ENCODE data around the gene HPCAL1.

Gene HPCAL1

DNA sequence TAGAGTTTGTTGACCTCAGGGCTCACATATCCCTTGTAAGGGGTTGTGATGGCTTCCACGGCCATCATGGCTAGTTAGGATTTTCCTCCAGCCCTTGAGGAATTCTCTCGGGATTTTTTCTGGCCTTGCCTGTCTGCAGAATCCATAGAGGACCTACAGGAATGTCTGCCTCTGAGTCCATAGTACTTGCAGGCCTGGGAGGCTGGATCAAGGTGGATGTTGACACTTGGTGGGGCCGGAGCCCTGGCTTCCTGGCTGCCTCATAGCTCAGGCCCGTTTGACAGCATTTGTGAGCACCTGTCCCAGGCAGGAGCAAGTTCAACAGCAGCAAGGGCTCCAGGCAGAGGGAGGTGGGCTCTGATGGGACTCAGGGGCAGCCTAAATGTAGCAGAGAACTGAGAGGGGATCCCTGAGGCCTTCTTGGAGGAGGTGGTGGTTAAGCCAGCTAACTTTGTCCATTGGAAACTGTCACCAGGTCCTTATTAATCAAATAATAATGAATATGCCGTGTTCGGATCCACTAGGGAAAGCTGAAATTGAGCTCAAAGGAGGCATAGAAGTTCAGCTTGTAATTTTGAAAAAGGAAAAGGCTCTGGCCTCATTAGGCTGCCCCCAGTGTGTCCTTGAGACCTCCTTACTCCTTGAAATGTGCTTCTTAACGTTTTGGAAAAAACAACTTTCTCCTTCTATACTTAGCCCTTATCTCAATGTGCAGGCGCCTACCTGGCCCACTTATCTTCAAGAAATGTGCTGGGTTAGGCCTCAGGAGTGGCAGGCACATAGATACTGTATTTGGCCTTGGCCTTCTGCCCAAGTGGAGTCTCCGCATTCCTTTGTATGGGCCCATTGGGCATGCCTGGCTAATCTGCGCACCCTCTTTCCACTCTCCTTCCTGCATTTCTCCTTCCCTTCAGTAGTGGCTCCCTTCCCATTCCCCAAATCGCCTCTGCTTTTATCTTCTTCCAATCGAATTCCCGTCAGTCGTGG, 66.9 kb downstream of the HPCAL1 start:
- Histone ChIP-seq H3K9me3 (ENCODE audit: control insufficient read depth, insufficient read depth, low read depth, low read length) (no peaks in the 10 kb centered on the region), H3K27me3 (ENCODE audit: control insufficient read depth, insufficient read depth, low read length) (no peaks in the 10 kb centered on the region), H3K27ac (ENCODE audit: low read depth, low read length) (no peak overlapping the region), H3K9ac (ENCODE audit: low read length) (no peak overlapping the region), H3K36me3 (ENCODE audit: control insufficient read depth, insufficient read depth, low read length) (no peaks in the 10 kb centered on the region), H3K4me1 (ENCODE audit: control insufficient read depth, insufficient read depth, low read length) (peaks cover under 1% of the 10 kb centered on the region; the same call in 1 of the 2 replicates), H3K4me3 (ENCODE audit: low read depth, low read length) (no peak overlapping the region)

DNA sequence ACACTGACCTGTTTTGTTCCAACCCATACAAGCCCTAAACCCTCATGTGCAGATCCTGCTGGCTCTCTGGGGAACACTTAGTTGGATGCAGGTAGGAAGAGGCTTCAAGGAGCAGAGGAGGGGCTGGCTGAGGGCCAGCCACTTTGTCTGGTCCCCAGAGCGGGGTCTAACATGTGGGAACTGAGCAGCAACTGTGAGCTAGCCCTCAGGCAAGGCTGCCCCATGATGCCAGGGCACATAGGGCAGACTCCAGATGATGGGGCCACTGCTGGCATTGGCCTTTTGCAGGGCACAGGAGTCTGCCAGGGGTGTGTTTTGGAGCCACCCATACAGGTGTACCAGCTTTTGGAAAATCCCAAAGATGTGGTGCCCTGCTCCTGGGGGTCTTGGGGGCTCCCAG, 67.7 kb downstream of the HPCAL1 start:
- no peak overlapping the region for H3K9ac ChIP-seq (ENCODE audit: low read length)
- no peak overlapping the region for H3K27ac ChIP-seq (ENCODE audit: low read depth, low read length)
- H3K4me1 ChIP-seq (ENCODE audit: control insufficient read depth, insufficient read depth, low read length), result peaks cover 6% of the 10 kb centered on the region; the same call in 1 of the 2 replicates
- no peaks in the 10 kb centered on the region for H3K9me3 ChIP-seq (ENCODE audit: control insufficient read depth, insufficient read depth, low read depth, low read length)
- no peaks in the 10 kb centered on the region for H3K27me3 ChIP-seq (ENCODE audit: control insufficient read depth, insufficient read depth, low read length)
- no peak overlapping the region for H3K4me3 ChIP-seq (ENCODE audit: low read depth, low read length)
- no peaks in the 10 kb centered on the region for H3K36me3 ChIP-seq (ENCODE audit: control insufficient read depth, insufficient read depth, low read length)

DNA sequence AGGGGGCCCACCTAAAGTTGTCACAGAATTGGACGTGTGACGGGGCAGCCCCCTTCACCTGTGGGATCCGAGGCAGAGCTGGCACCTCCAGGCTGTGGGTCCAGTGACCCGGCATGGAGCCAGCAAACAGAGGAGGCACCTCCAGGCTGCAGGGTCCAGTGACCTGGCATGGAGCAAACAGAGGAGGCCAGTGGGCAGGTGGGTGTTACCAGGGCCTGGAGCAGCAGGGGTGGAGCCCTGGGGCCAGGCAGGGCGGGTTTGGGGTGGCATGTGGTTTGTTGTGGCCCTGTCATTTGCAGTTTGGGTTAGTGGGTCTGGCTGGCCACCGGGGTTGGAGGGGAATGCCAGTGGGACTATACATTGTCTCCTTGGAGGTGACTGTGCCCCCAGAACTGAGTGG, 68.2 kb downstream of the HPCAL1 start:
- Histone ChIP-seq H3K4me1 (ENCODE audit: control insufficient read depth, insufficient read depth, low read length) (peaks cover 11% of the 10 kb centered on the region; the same call in 1 of the 2 replicates), H3K9ac (ENCODE audit: low read length) (no peak overlapping the region), H3K36me3 (ENCODE audit: control insufficient read depth, insufficient read depth, low read length) (no peaks in the 10 kb centered on the region), H3K4me3 (ENCODE audit: low read depth, low read length) (no peak overlapping the region), H3K27me3 (ENCODE audit: control insufficient read depth, insufficient read depth, low read length) (no peaks in the 10 kb centered on the region), H3K27ac (ENCODE audit: low read depth, low read length) (no peak overlapping the region), H3K9me3 (ENCODE audit: control insufficient read depth, insufficient read depth, low read depth, low read length) (no peaks in the 10 kb centered on the region)

DNA sequence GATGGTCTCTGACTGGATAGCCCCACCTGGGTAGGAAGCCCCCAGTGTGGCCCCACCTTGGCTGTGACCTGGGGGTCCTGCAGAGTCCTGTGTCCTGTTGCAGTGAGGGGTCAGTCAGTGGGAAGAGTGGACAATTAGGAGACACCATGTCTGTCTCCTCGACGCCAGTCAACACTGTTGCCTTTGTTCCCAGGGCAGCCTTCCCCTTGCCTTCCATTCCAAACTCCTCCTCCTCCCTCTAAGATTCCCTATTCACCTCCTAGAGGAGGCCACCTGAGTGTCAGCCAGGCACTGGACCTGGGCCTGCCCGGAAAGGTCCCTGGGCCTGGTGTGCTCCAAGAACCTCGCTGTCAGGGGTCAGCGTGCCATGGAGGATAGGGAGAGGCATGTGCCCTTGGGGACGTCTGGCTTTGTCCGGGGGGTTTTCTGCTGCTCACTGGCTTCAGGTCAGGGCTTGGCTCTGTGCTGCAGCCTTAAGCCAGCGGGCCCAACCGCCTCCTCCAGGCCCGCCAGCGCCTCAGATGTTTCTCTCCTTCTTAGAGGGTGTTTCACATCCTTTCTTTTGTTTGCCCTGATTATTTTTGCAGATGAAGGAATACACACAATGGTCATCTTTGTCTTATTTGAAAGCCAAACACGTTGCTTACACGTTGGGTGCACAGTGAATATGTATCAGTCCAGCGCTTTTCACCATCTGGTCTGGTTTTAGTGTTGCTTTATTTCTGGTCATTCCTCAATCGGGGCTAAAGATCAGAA, 68.9 kb downstream of the HPCAL1 start:
- H3K4me3 ChIP-seq (ENCODE audit: low read depth, low read length), result no peak overlapping the region
- H3K9me3 ChIP-seq (ENCODE audit: control insufficient read depth, insufficient read depth, low read depth, low read length), result no peaks in the 10 kb centered on the region
- no peak overlapping the region for H3K27ac ChIP-seq (ENCODE audit: low read depth, low read length)
- H3K4me1 ChIP-seq (ENCODE audit: control insufficient read depth, insufficient read depth, low read length), result peaks cover 13% of the 10 kb centered on the region; the same call in 1 of the 2 replicates
- H3K36me3 ChIP-seq (ENCODE audit: control insufficient read depth, insufficient read depth, low read length), result no peaks in the 10 kb centered on the region
- H3K9ac ChIP-seq (ENCODE audit: low read length), result no peak overlapping the region
- no peaks in the 10 kb centered on the region for H3K27me3 ChIP-seq (ENCODE audit: control insufficient read depth, insufficient read depth, low read length)

DNA sequence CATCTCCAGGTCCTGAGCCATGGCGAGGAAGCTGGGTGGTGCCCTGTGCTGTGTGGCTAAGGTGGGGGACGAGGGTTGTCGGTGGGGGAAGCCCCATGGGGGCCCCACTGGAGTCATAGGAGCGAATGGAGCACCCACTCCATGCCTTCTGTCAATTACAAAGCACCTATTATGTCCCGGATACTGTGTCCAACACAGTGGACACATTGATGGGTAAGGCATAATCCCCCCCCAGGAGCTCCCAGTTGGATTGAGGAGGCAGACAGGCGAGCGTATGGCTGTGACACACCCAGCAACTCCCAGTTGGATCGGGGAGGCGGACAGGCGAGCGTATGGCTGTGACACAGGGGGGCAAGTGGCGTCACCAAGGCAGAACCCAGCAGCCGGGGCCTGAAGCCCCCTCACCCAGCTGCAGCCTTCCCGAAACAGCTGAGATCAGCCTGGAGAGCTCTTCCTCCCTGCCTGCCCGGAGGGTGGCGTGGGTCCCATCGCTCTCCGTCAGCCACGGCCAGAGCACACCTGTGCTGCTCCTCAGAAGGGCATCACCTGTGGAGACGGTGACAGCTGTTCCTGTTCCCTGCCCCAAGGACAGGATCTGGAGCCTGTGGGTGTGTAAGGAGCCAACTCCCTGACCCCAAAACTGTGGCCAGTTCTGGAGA, 69.6 kb downstream of the HPCAL1 start:
- Histone ChIP-seq H3K9ac (ENCODE audit: low read length) (no peak overlapping the region), H3K9me3 (ENCODE audit: control insufficient read depth, insufficient read depth, low read depth, low read length) (no peaks in the 10 kb centered on the region), H3K27me3 (ENCODE audit: control insufficient read depth, insufficient read depth, low read length) (no peaks in the 10 kb centered on the region), H3K4me1 (ENCODE audit: control insufficient read depth, insufficient read depth, low read length) (peaks cover 13% of the 10 kb centered on the region; the same call in 1 of the 2 replicates), H3K27ac (ENCODE audit: low read depth, low read length) (no peak overlapping the region), H3K36me3 (ENCODE audit: control insufficient read depth, insufficient read depth, low read length) (no peaks in the 10 kb centered on the region), H3K4me3 (ENCODE audit: low read depth, low read length) (no peak overlapping the region)

DNA sequence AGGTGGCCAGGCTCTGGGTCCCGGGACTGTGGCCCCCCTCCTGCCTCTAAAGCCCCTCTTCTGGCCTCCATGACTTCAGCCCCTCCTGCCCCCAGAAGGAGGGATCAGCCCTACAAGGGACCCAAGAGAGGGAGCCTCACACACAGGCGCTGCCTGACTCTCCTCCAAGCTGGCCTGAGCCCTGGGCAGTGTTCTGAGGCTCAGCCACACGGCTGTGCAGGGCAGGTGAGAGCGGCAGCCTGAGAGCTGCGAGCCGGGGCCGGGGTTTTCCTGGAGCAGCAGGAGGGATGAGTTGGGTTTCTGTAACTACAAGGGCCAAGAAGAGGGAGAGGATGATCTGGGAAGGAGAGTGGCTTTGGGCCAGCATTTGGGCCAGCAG, 70.1 kb downstream of the HPCAL1 start:
- no peak overlapping the region for H3K9ac ChIP-seq (ENCODE audit: low read length)
- no peaks in the 10 kb centered on the region for H3K9me3 ChIP-seq (ENCODE audit: control insufficient read depth, insufficient read depth, low read depth, low read length)
- H3K4me3 ChIP-seq (ENCODE audit: low read depth, low read length), result no peak overlapping the region
- no peaks in the 10 kb centered on the region for H3K36me3 ChIP-seq (ENCODE audit: control insufficient read depth, insufficient read depth, low read length)
- no peaks in the 10 kb centered on the region for H3K27me3 ChIP-seq (ENCODE audit: control insufficient read depth, insufficient read depth, low read length)
- peaks cover 16% of the 10 kb centered on the region; the same call in 1 of the 2 replicates for H3K4me1 ChIP-seq (ENCODE audit: control insufficient read depth, insufficient read depth, low read length)
- H3K27ac ChIP-seq (ENCODE audit: low read depth, low read length), result no peak overlapping the region

DNA sequence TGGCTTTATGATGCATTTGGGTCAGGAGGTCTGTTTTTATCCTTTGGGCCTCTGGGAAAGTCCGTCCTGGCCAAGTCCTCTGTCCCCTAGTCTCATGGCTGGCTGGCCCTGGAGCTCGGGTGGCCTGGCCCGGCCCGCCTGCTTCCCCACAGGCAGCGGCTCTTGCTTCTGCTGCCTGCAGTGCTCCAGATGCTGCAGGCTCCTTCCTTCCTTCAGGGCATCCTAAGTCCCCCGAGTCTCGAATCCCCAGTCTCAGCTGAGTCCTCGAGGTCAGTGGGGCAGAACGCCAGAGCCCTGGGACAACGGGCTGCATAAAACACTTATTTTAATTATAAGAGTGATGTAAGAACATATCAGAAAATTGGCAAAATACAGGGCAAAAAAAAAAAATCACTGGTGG, 71.2 kb downstream of the HPCAL1 start:
- Histone ChIP-seq H3K27me3 (ENCODE audit: control insufficient read depth, insufficient read depth, low read length) (no peaks in the 10 kb centered on the region), H3K9ac (ENCODE audit: low read length) (no peak overlapping the region), H3K27ac (ENCODE audit: low read depth, low read length) (no peak overlapping the region), H3K4me1 (ENCODE audit: control insufficient read depth, insufficient read depth, low read length) (peaks cover 21% of the 10 kb centered on the region; the same call in 1 of the 2 replicates), H3K4me3 (ENCODE audit: low read depth, low read length) (no peak overlapping the region), H3K36me3 (ENCODE audit: control insufficient read depth, insufficient read depth, low read length) (no peaks in the 10 kb centered on the region), H3K9me3 (ENCODE audit: control insufficient read depth, insufficient read depth, low read depth, low read length) (no peaks in the 10 kb centered on the region)

DNA sequence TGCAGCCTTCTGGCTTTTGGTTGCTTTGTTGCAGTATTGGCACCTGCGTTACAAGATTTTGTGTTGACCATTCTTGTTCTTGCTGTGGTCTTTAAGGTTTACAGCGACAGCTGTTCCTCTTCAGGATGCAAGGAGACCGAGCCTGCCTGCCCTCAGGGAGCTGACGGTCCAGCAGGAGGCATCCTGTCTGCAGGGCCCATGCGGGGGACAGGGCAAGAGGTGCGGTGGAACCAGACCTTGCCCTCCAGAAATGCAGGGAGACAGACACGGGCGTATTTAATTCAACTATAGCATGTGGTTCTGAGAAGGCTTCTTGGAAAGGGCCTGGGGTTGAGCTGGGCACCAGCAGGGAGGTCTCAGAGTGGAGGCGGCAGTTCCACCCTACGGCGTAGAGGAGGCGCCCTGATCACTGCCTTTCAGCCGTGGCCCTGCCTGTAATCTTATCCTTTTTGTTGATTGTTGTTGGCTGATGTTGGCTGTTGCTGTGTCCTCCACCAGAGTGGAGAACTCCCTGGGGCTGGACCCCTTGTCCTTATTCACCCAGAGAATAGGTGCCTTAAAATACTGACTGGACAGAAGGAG, 71.7 kb downstream of the HPCAL1 start:
- H3K4me3 ChIP-seq (ENCODE audit: low read depth, low read length), result no peak overlapping the region
- H3K9ac ChIP-seq (ENCODE audit: low read length), result no peak overlapping the region
- no peaks in the 10 kb centered on the region for H3K36me3 ChIP-seq (ENCODE audit: control insufficient read depth, insufficient read depth, low read length)
- no peaks in the 10 kb centered on the region for H3K9me3 ChIP-seq (ENCODE audit: control insufficient read depth, insufficient read depth, low read depth, low read length)
- peaks cover 21% of the 10 kb centered on the region; the same call in 1 of the 2 replicates for H3K4me1 ChIP-seq (ENCODE audit: control insufficient read depth, insufficient read depth, low read length)
- no peaks in the 10 kb centered on the region for H3K27me3 ChIP-seq (ENCODE audit: control insufficient read depth, insufficient read depth, low read length)
- no peak overlapping the region for H3K27ac ChIP-seq (ENCODE audit: low read depth, low read length)

DNA sequence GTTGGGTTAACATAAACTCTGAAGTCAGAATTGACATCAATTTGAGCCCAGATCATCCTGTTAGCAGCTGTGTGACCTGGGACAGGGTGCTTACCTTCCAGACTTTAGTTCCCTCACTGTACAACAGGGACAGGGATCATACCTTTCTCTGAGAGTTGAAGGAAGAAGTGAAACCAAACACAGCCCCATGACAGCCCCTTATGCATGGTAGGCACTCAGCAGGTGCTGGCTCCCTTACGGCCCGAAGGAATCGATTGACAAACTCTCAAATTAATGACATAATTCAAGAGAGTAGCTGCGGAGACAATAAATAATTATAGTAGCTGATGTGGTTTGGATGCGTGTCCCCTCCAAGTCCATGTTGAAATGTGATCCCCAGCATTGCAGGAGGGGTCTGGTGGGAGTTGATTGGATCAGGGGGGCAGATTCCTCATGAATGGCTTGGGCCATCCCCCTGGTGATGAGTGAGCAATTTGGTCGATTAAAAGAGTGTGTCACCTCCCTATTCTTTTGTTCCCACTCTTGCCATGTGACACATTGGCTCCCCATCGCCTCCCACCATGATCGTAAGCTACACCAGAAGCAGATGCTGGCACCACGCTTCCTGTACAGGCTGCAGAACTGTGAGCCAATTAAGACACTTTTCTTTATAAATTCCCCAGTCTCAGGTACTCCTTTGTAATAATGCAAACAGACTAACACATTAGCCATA, 73.0 kb downstream of the HPCAL1 start:
- H3K27me3 ChIP-seq (ENCODE audit: control insufficient read depth, insufficient read depth, low read length), result no peaks in the 10 kb centered on the region
- H3K27ac ChIP-seq (ENCODE audit: low read depth, low read length), result no peak overlapping the region
- no peaks in the 10 kb centered on the region for H3K9me3 ChIP-seq (ENCODE audit: control insufficient read depth, insufficient read depth, low read depth, low read length)
- no peak overlapping the region for H3K9ac ChIP-seq (ENCODE audit: low read length)
- no peaks in the 10 kb centered on the region for H3K36me3 ChIP-seq (ENCODE audit: control insufficient read depth, insufficient read depth, low read length)
- H3K4me1 ChIP-seq (ENCODE audit: control insufficient read depth, insufficient read depth, low read length), result peaks cover 21% of the 10 kb centered on the region; the same call in 1 of the 2 replicates
- no peak overlapping the region for H3K4me3 ChIP-seq (ENCODE audit: low read depth, low read length)

DNA sequence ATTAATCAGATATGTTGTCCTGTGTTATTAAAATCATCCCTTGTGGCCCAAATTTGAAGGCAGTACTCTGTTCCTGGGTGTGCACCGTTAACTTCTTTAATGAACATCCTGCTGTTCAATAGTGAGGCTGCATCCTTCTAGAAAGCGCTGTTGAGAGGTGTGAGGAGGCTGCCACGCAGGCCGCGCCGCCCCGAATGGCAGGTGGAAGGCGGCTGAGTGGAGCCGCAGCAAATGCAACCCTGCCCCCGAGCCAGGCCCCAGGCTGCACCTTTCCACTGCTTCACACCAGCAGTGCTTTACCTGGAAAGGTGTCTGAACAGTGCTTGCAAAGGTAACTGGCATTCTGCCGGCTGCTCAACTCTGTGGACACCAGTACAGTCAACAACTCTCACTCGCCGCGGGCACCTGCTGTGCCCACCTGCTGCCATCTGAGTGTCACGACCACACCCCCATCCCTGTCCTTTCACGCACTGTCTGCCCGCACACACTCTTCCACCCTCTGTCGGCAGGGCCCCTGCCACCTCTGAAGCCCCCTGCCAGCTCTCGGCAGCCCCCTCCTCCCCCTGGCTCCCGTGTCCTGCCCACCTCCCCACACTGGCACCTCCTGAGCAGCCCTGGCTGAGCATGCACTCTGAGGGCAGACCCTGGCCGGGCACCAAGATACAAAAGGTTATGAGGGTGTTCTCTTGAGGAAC, 74.5 kb downstream of the HPCAL1 start:
- H3K27ac ChIP-seq (ENCODE audit: low read depth, low read length), result no peak overlapping the region
- no peak overlapping the region for H3K9ac ChIP-seq (ENCODE audit: low read length)
- peaks cover 33% of the 10 kb centered on the region for H3K4me1 ChIP-seq (ENCODE audit: control insufficient read depth, insufficient read depth, low read length)
- no peaks in the 10 kb centered on the region for H3K27me3 ChIP-seq (ENCODE audit: control insufficient read depth, insufficient read depth, low read length)
- no peaks in the 10 kb centered on the region for H3K36me3 ChIP-seq (ENCODE audit: control insufficient read depth, insufficient read depth, low read length)
- H3K9me3 ChIP-seq (ENCODE audit: control insufficient read depth, insufficient read depth, low read depth, low read length), result no peaks in the 10 kb centered on the region
- H3K4me3 ChIP-seq (ENCODE audit: low read depth, low read length), result no peak overlapping the region

Data from HUES6 (cell line).